A549 (cell line): ENCODE measurements around the gene ATF4.

Experiments
- BHLHE40 ChIP-seq: IDR thresholded peaks from 2 replicates; pipeline ENCODE4 v1.6.1; 2012; ENCODE audit warnings: low read depth, low read length, inconsistent platforms
- CTCF ChIP-seq: fragments of >200 bp; sonication (Bioruptor Twin); formaldehyde crosslinking; IDR thresholded peaks from 3 replicates; pipeline ENCODE4 v1.5.1; 2016
- EHMT2 ChIP-seq: fragments of 200-600 bp; sonication (generic); IDR thresholded peaks from 2 replicates; pipeline ENCODE4 v1.6.1; 2016; ENCODE audit warnings: antibody characterized with exemption, low read depth, mild to moderate bottlenecking, moderate library complexity
- HDAC2 ChIP-seq: fragments of 200-600 bp; sonication (generic); IDR thresholded peaks from 2 replicates; pipeline ENCODE4 v1.6.1; 2016
- MAFK ChIP-seq: fragments of 450-650 bp; IDR thresholded peaks from 2 replicates; pipeline ENCODE4 v1.6.1; 2014; ENCODE audit not compliant: partially characterized antibody
- MAX ChIP-seq: IDR thresholded peaks from 2 replicates; pipeline ENCODE4 v1.6.1; 2012
- MAZ ChIP-seq: fragments of 150-350 bp; IDR thresholded peaks from 2 replicates; pipeline ENCODE4 v1.6.1; 2014; ENCODE audit warnings: antibody characterized with exemption, low read depth, low read length, borderline replicate concordance
- MYC ChIP-seq: IDR thresholded peaks from 2 replicates; pipeline ENCODE4 v1.6.1; 2012; ENCODE audit warnings: mild to moderate bottlenecking, inconsistent platforms, low read length, improper control_type of control experiment, borderline replicate concordance
- NPAS2 ChIP-seq: fragments of 250-450 bp; sonication (Bioruptor Pico); IDR thresholded peaks from 2 replicates; pipeline ENCODE4 v1.8.0; 2022; ENCODE audit warnings: mild to moderate bottlenecking, moderate library complexity, borderline replicate concordance
- PBX3 ChIP-seq: IDR thresholded peaks from 2 replicates; pipeline ENCODE4 v1.6.1; 2012
- TFCP2L1 ChIP-seq: fragments of 250-450 bp; sonication (Bioruptor Pico); IDR thresholded peaks from 2 replicates; pipeline ENCODE4 v1.5.0; 2021; ENCODE audit warnings: mild to moderate bottlenecking
- ZC3H11A ChIP-seq: fragments of 450-650 bp; IDR thresholded peaks from 2 replicates; pipeline ENCODE4 v1.6.1; 2014; ENCODE audit warnings: antibody characterized with exemption, mild to moderate bottlenecking
- ZSCAN20 ChIP-seq: fragments of 250-450 bp; sonication (Bioruptor Pico); IDR thresholded peaks from 2 replicates; pipeline ENCODE4 v1.8.0; 2022; ENCODE audit warnings: mild to moderate bottlenecking, moderate library complexity

GRCh38 chr22:39479254-39479653, 41.1 kb upstream of the ATF4 start:
- no peak for TF ChIP-seq HDAC2
- TF ChIP-seq ZSCAN20 (CRISPR knock-in tag), result no peak
- TF ChIP-seq MYC, result no peak
- no peak for TF ChIP-seq TFCP2L1 (CRISPR knock-in tag)
- TF ChIP-seq CTCF, result no peak
- TF ChIP-seq NPAS2 (CRISPR knock-in tag), result no peak
- TF ChIP-seq BHLHE40, result no peak
- no peak for TF ChIP-seq PBX3
- no peak for TF ChIP-seq MAX
- TF ChIP-seq ZC3H11A, result no peak
- no peak for TF ChIP-seq EHMT2
- TF ChIP-seq MAZ, result no peak
- TF ChIP-seq MAFK, result no peak
